Measurements from ENCODE around the gene PEA15.

- TF ChIP-seq POLR2A (IDR thresholded peaks at IDR 0.05; ENCODE audit: low read depth, low read length) = no peak
- TF ChIP-seq, protein P1, sequence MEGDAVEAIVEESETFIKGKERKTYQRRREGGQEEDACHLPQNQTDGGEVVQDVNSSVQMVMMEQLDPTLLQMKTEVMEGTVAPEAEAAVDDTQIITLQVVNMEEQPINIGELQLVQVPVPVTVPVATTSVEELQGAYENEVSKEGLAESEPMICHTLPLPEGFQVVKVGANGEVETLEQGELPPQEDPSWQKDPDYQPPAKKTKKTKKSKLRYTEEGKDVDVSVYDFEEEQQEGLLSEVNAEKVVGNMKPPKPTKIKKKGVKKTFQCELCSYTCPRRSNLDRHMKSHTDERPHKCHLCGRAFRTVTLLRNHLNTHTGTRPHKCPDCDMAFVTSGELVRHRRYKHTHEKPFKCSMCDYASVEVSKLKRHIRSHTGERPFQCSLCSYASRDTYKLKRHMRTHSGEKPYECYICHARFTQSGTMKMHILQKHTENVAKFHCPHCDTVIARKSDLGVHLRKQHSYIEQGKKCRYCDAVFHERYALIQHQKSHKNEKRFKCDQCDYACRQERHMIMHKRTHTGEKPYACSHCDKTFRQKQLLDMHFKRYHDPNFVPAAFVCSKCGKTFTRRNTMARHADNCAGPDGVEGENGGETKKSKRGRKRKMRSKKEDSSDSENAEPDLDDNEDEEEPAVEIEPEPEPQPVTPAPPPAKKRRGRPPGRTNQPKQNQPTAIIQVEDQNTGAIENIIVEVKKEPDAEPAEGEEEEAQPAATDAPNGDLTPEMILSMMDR (IDR thresholded peaks at IDR 0.05; ENCODE audit: extremely low read depth in 1 of 2, insufficient read depth in 1 of 2, low read depth in 1 of 2, low read length in 2 of 2) = peak; percentile 90 to 91
- TF ChIP-seq, protein P2, sequence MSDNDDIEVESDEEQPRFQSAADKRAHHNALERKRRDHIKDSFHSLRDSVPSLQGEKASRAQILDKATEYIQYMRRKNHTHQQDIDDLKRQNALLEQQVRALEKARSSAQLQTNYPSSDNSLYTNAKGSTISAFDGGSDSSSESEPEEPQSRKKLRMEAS (IDR thresholded peaks at IDR 0.05; ENCODE audit: insufficient read depth, insufficient read length) = no peak
- no peak for TF ChIP-seq POLR2AphosphoS5 (IDR thresholded peaks at IDR 0.05; ENCODE audit: insufficient read depth, low read depth, low read length)
- no peak for TF ChIP-seq EZH2 (IDR thresholded peaks at IDR 0.05; ENCODE audit: borderline replicate concordance, low read depth, low read length, severe bottlenecking)
- TF ChIP-seq MYC (IDR thresholded peaks at IDR 0.05; ENCODE audit: low read depth, low read length) = no peak
- TF ChIP-seq JUN (IDR thresholded peaks at IDR 0.05; ENCODE audit: borderline replicate concordance, insufficient read depth, insufficient read length, low read depth) = peak; percentile 26
- no peak for TF ChIP-seq GATA2 (IDR thresholded peaks at IDR 0.05; ENCODE audit: insufficient read depth, insufficient read length, low read depth, low read length)
Observed at GRCh38 chr1:160193091-160193819, 11.9 kb upstream of the PEA15 start.

Measured in endothelial cell of umbilical vein (primary cell).